Cardiac muscle cell (in vitro differentiated cells and primary cell): ENCODE measurements around the gene BAZ1A. TPM values are rescaled to one million over a fixed set of nuclear protein-coding genes. Genes with fewer than 3 reads are reported as not detected.

Experiments used
- DNase-seq, 2 donors: peaks; one replicate each; pipeline versions ENCODE4 v3.0.0 to v3.0.0-alpha.2; 2010 to 2017; ENCODE audit warnings: low read depth in 1 of 2, low spot score in 1 of 2
- H3K27ac ChIP-seq: fragments of 200-600 bp; sonication (generic); 2 replicates; pipeline ENCODE4 v1.5.1; 2016
- H3K27me3 ChIP-seq: fragments of 200-600 bp; sonication (generic); 2 replicates; pipeline ENCODE4 v1.6.0; 2016; ENCODE audit warnings: control low read depth
- H3K36me3 ChIP-seq: fragments of 200-600 bp; sonication (generic); 2 replicates; pipeline ENCODE4 v1.5.1; 2016; ENCODE audit warnings: control low read depth
- H3K4me1 ChIP-seq: fragments of 200-600 bp; sonication (generic); 2 replicates; pipeline ENCODE4 v1.8.1; 2017; ENCODE audit warnings: low read depth, mild to moderate bottlenecking, mixed run types
- H3K4me3 ChIP-seq: fragments of 200-600 bp; sonication (generic); 2 replicates; pipeline ENCODE4 v1.5.1; 2016; ENCODE audit warnings: mild to moderate bottlenecking
- H3K9me3 ChIP-seq: fragments of 200-600 bp; sonication (generic); 2 replicates; pipeline ENCODE4 v1.5.1; 2017; ENCODE audit warnings: low read depth, mild to moderate bottlenecking, control low read depth
- CTCF ChIP-seq: IDR thresholded peaks from 2 replicates; pipeline ENCODE4 v1.5.1; 2012; ENCODE audit warnings: low read depth, mild to moderate bottlenecking, low read length
- polyA plus RNA-seq: library from polyadenylated mRNA; unstranded; fragments of >200 nt; fragmentation: Nextera tagmentation; extraction: Ambion mirVana; gene quantifications from 2 replicates; pipeline ENCODE4 v1.2.1, GENCODE V29; 2016
- total RNA-seq: library from RNA; depleted of rRNA; stranded (reverse); fragments of >200 nt; gene quantifications from 2 replicates; pipeline ENCODE4 v1.2.3, GENCODE V29; 2016

BAZ1A gene
- total and polyA plus RNA-seq, 2 experiments from 2014 or later: 7.2 to 11.1 TPM

- H3K36me3 ChIP-seq: peaks cover 15% of the 10 kb centered on the region
- H3K27ac ChIP-seq: no peak overlapping the region
- H3K4me3 ChIP-seq: no peak overlapping the region
- no peaks in the 10 kb centered on the region for H3K27me3 ChIP-seq
- TF ChIP-seq CTCF: no peak
- H3K4me1 ChIP-seq: no peaks in the 10 kb centered on the region
- H3K9me3 ChIP-seq: no peaks in the 10 kb centered on the region
- no peak for DNase-seq
Measured at GRCh38 chr14:34775342-34775741, 99.8 kb downstream of the BAZ1A start.

- Histone ChIP-seq H3K27me3 (no peaks in the 10 kb centered on the region), H3K9me3 (no peaks in the 10 kb centered on the region), H3K27ac (no peak overlapping the region), H3K36me3 (peaks cover 22% of the 10 kb centered on the region), H3K4me1 (no peaks in the 10 kb centered on the region), H3K4me3 (no peak overlapping the region)
- no peak for TF ChIP-seq CTCF
- DNase-seq: no peak
Measured at GRCh38 chr14:34770901-34771300, 104.3 kb downstream of the BAZ1A start.

GRCh38 chr14:34766606-34767005 lies 108.6 kb downstream of the BAZ1A start:
- Histone ChIP-seq H3K27ac (no peak overlapping the region), H3K36me3 (peaks cover 32% of the 10 kb centered on the region), H3K4me3 (no peak overlapping the region), H3K9me3 (no peaks in the 10 kb centered on the region), H3K4me1 (no peaks in the 10 kb centered on the region), H3K27me3 (no peaks in the 10 kb centered on the region)
- TF ChIP-seq CTCF: no peak
- peak in 1 of 2 donors; percentile 27 for DNase-seq

- Histone ChIP-seq H3K36me3 (peaks cover 37% of the 10 kb centered on the region), H3K27me3 (no peaks in the 10 kb centered on the region), H3K9me3 (no peaks in the 10 kb centered on the region), H3K27ac (no peak overlapping the region), H3K4me3 (no peak overlapping the region), H3K4me1 (no peaks in the 10 kb centered on the region)
- no peak for TF ChIP-seq CTCF
- no peak for DNase-seq
Measured at GRCh38 chr14:34766060-34766459, 109.1 kb downstream of the BAZ1A start.

- Histone ChIP-seq H3K27ac (no peak overlapping the region), H3K4me3 (no peak overlapping the region), H3K9me3 (no peaks in the 10 kb centered on the region), H3K27me3 (no peaks in the 10 kb centered on the region), H3K4me1 (no peaks in the 10 kb centered on the region), H3K36me3 (peaks cover 12% of the 10 kb centered on the region)
- no peak for DNase-seq
- no peak for TF ChIP-seq CTCF
Measured at GRCh38 chr14:34755215-34755614, 119.9 kb downstream of the BAZ1A start.

- no peak for DNase-seq
- H3K4me3 ChIP-seq: no peak overlapping the region
- no peak overlapping the region for H3K27ac ChIP-seq
- H3K27me3 ChIP-seq: no peaks in the 10 kb centered on the region
- no peak for TF ChIP-seq CTCF
- peaks cover 7% of the 10 kb centered on the region for H3K36me3 ChIP-seq
- no peaks in the 10 kb centered on the region for H3K4me1 ChIP-seq
- no peaks in the 10 kb centered on the region for H3K9me3 ChIP-seq
Measured at GRCh38 chr14:34754687-34755086, 120.5 kb downstream of the BAZ1A start.
